SIG-M5 treated with dmso at 0.1 percent for 504 hours (cell line): Measurements from ENCODE around the gene CCRL2.
"Not testable (repeated sequence)": the region's sequence is repeated elsewhere in the genome, so short reads cannot be mapped to it uniquely, and the experiment has no call there.

Experiments used
- DNase-seq: peaks from one replicate; lab custom pipeline; 2025; ENCODE audit not compliant: unreplicated experiment; lab: John Stamatoyannopoulos, UW

Gene CCRL2

DNA sequence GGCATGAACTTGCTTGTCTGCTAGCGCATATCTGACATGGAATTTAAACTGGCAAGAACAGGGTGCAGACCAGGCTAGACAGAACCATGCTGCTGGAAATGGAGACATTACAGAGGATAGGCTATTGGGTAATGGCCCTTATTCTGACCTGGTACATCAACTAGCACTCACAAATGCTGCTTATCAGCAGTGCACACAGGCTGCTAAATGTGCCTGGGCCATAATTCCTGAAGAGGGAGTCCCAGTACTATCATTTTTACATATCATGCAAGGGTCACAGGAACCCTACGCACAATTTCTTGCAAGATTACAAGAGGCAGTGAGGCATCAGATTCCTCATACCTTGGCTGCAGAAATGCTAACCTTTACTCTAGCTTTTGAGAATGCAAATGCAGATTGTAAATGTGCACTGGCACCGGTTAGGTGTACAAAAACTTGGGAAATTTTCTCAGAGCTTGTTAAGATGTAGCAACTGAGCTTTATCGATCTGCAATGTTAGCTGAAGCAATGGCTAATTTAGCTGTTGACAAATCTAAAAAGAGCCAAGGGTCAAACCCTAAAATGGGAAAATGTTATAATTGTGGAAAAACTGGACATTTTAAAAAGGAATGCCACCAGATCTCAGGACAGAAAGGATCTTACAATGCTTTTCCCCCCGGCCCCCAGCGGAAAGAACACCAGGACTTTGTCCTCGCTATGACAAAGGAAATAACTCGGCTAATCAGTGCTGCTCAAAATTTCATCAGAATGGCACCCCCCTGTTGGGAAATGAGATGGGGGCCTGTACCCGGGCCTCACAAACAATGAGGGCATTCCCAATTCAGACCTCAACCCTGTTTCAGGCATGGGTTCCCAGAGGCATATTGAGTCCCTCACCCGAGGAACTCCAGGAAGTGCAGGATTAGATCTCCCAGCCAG lies 21.1 kb downstream of the CCRL2 start:
- no peak for DNase-seq

DNA sequence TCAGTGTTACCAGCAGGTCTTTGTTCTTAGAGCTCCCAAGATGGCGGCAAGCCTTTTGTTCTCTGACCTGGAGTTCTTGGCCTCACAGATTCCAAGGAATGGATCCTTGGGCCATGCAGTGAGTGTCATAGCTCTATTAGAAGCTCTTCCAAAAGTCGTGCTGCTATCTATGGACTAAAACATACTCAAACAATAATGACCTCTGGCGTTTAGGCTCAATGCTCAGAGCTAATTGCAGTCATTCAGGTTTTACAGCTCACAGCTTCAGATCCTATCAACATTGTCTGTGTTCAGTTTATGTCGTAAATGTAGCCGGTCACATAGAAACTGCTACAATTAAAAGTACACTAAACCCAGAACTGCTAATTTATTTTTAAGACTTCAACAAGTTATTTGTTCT lies 22.2 kb downstream of the CCRL2 start:
- no peak for DNase-seq

DNA sequence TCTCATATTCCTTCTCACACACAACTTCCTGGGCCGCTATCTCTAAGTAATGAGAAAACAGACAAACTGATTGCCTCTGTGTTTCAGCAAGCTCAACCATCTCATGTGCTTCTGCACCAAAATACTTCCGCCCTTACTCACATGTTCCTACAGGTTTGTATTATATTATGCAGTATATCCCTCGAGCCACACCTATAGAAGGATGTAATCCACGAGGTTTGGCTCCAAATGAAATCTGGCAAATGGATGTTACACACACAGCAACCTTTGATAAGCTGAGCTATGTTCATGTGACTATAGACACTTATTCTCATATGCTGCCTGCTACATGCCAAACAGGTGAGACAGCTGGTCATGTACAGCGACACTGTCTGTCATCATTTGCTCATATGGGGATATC lies 22.6 kb downstream of the CCRL2 start:
- DNase-seq, result no peak

DNA sequence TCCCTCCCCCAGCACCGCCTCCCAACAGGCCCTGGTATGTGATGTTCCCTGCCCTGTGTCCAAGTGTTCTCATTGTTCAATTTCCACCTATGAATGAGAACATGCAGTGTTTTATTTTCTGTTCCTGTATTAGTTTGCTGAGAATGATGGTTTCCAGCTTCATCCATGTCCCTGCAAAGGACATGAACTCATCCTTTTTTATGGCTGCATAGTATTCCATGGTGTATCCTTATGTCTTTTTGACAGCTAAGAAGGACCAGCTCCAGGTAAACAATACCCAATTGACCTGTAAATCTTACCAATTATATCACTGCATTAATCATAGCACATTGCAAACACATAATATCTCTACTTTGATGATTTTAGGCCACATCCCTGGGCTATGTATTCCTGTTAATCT lies 23.8 kb downstream of the CCRL2 start:
- DNase-seq, result not testable (repeated sequence)

DNA sequence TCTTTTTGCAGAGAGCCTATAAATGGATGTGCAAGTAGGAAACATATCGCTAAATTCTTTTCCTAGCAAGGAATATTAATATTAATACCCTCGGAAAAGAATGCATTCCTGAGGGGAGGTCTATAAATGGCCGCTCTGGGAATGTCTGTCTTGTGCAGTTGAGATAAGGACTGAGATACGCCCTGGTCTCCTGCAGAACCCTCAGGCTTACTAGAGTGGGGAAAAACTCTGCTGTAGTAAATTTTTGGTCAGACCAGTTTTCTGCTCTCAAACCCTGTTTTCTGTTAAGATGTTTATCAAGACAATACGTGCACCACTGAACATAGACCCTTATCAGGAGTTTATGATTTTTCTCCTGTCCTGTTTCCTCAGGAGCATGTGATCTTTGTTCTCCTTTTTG lies 24.8 kb downstream of the CCRL2 start:
- not testable (repeated sequence) for DNase-seq

- DNase-seq, result not testable (repeated sequence)
Observed at GRCh38 chr3:46433118-46433517, 26.1 kb downstream of the CCRL2 start.

GRCh38 chr3:46433841-46434240 lies 26.8 kb downstream of the CCRL2 start:
- DNase-seq, result no peak

GRCh38 chr3:46435081-46435726 lies 28.1 kb downstream of the CCRL2 start:
- no peak for DNase-seq

DNA sequence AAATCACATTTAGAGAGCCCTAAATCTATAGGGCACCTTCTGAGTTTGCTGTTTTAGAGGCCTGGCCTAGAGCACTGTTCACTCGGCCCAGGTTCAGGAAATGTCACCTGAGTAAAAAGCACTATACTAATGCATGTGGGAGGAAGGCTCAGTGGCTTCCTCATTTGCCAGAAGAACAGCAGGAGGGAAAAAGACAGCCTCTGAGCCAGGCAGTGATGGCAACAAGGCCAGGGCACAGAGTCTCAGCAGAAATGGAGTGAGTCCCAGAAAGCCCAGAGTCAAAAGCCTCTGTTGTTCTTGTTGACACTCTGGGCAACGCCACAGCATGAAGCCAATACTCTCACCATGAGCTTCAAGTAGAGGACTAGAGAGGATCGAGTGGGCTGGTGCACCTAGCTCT lies 31.8 kb downstream of the CCRL2 start:
- no peak for DNase-seq

DNA sequence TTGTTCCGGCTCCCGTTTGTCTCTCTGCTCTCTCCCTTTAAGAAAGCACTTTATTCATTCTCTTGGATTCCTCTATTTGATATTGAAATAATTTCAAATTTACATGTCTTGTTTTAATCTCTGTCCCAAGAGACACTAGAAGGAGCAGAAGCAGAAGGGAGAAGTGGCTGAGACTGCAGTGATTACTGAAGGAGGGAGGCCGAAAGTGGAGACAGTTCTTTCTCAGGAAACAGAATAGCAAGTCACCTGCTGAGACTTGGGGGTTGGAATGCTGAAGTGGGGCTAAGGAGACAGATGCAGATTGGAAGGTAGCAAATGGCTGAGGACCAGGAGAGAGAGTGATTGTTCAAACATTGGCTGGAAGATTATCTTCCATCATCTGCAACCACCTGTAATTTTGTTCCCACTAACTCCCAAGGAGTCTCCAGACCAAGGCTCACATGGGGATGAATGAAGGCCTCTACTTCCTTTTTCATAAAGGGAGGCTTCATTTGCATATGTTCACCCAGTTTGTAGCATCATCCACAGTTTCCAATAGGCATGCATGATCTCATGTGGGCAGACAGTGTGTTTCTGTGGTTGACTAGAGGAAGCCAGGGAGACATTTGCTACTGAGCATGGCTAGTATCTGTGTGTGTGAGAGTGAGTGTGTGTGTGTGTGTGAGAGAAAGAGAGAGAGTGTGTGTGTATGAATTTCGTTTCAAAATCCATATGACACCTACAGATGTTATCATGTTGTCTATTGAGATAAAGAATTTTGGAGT lies 33.7 kb downstream of the CCRL2 start:
- peak; percentile 14 for DNase-seq

- peak; percentile 39 for DNase-seq
Observed at GRCh38 chr3:46442576-46443530, 35.8 kb downstream of the CCRL2 start.

DNA sequence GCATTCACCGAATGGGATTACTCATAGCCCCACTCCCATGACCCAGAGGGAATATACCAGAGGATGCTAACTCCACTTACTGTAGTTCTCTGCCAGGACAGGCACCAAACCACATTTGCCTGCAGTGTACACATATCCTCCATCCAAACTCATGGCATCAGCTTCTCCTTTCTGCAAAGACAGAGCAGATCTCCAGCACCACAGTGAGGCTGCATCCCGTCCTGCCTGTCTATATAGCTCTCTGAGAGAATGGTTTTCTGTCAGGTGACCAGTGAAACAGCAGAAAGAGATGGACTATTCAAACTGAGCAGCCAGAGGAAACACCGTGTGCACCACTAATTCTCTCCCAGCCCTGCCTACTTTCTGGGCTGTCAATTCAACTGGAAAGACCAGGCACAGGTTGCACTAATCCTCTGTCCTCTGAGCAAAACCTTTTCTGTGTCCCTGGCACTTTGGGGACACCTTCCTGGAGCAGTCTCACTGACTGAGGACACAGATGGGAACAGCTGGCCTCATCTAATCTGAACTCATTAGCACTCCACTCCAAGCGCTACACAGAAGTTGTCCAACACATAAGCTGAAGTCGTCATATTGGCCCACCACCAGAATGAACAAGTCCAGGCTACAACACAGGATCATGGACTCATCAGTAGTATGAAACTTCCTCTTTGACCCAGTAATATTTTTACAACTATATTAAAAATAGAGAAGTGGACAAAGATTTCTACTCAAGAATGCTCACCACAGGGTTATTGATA lies 40.3 kb downstream of the CCRL2 start:
- no peak for DNase-seq

- DNase-seq, result no peak
Observed at GRCh38 chr3:46448721-46449120, 41.7 kb downstream of the CCRL2 start.

GRCh38 chr3:46449755-46450552 lies 42.9 kb downstream of the CCRL2 start:
- DNase-seq, result no peak

DNA sequence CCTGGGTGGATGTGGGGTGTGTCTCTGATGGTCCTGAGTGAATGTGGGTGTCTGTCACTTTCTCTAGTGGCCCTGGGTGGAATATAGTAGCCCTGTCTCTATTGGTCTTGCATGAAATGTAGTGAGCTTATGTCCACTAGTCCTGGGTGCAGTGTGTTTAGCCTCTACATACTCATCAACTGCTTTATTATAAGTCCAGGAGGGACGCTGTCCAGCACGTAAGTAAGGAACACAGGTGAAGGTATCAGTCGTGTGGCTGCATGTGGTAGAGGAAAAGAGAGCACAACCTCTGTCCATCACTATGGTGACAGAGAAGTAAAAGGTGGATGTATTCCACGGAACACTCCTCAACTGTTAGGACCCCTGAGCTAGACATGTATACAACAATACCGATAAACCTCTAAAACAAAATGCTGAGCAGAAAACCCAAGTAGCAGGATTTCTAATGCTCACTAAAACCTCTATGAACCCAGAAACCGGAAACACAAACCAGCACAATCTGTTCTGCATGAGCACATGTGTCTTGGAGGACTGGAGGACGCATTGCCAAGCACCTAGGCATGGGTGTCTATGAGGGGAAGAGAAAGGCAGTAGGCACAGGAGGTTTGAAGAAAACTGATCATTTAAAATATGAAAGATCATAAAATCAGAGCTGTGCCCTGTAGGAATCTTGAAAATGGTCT lies 46.6 kb downstream of the CCRL2 start:
- no peak for DNase-seq

DNA sequence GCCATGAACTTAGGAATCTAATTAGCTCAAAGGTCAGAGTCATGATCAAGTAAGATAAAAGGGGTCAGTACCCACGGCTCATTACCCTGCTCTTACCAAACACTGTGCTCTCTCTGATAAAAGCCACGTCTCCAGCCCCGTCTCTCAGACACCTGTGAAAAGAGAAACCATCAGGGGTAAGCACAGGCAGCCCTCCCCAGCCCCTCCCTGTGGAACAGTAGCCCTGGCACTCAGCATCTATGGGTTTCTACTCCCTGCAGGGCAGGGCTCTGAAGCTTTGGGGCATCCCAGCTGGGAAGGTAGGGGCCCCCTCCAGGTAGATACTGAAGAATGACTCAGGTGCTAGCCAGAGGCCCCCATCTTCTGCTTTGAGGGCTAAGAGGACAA lies 47.1 kb downstream of the CCRL2 start:
- no peak for DNase-seq

DNA sequence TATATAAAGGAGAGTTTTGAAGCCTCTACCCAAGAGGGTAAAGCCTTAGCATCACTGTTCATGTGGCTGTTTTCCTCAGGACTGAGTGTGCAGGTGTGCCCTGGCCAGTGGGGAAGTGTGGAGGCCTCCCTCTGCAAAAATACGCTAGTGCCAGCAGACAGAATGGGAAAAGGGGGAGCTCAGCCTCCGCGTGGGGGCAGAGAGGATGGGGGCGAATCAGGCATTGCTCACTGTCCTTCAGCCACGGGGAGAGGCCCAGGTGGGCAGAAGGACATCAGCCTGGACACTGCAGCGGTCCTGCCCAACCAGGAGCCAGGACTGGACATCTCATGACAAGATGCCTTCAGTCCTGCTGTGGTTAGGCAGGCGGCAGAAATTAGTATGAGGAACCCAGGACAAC lies 47.5 kb downstream of the CCRL2 start:
- no peak for DNase-seq
